K562 (cell line): ENCODE results near the gene ZNRD2.

Experiments
- CEBPB ChIP-seq: fragments of 450-650 bp; IDR thresholded peaks from 2 replicates; pipeline ENCODE4 v1.6.1; 2016; ENCODE audit warnings: missing genetic modification characterization, missing compliant biosample characterization
- CHD1 ChIP-seq: fragments of 200-600 bp; sonication (generic); IDR thresholded peaks from one replicate; pipeline ENCODE4 v1.6.1; 2012; ENCODE audit warnings: mild to moderate bottlenecking, moderate library complexity, low read length, inconsistent platforms
- CTCF ChIP-seq, 3 experiments: IDR thresholded peaks in 2 of 3; conservative IDR thresholded peaks in 1 of 3; 2 replicates each; pipeline ENCODE4 v1.5.1; 2011 to 2012; ENCODE audit warnings: low read length in 3 of 3, mild to moderate bottlenecking in 3 of 3, control low read depth in 2 of 3, improper control_type of control experiment in 1 of 3, inconsistent platforms in 1 of 3, low read depth in 1 of 3, mixed read lengths in 1 of 3, moderate library complexity in 1 of 3; ENCODE audit not compliant: insufficient read depth in 2 of 3
- SMAD3 ChIP-seq: fragments of 450-650 bp; formaldehyde crosslinking; conservative IDR thresholded peaks from 2 replicates; pipeline ENCODE4 v1.4.0; 2020; ENCODE audit warnings: mild to moderate bottlenecking
- TCF7 ChIP-seq: sonication (generic); IDR thresholded peaks from 2 replicates; pipeline ENCODE4 v1.6.1; 2016; ENCODE audit warnings: antibody characterized with exemption, borderline replicate concordance
- ZNF436 ChIP-seq: fragments of 250-450, 450-650 bp; sonication (Bioruptor Pico); formaldehyde crosslinking; IDR thresholded peaks from 2 replicates; pipeline ENCODE4 v1.7.0; 2020; ENCODE audit warnings: mild to moderate bottlenecking

- TF ChIP-seq CEBPB (tag) (no peak), ZNF436 (CRISPR knock-in tag) (no peak), TCF7 (no peak), CTCF (IDR thresholded peaks at IDR 0.05 in 2 of 3, conservative IDR thresholded peaks at IDR 0.05 in 1 of 3; ENCODE audit: insufficient read depth in 2 of 3, low read depth in 1 of 3, low read length in 3 of 3) (no peak), SMAD3 (no peak), CHD1 (peak; percentile 98)
Observed at GRCh38 chr11:65615950-65616574, 45.8 kb downstream of the ZNRD2 start.
